Measurements from ENCODE around the gene CRYZL1. TPM values are rescaled to one million over a fixed set of nuclear protein-coding genes. Genes with fewer than 3 reads are reported as not detected.

The CRYZL1 gene
- total and polyA plus RNA-seq, 7 donors = 17.3 to 90.8 (median 46.6) TPM

DNA sequence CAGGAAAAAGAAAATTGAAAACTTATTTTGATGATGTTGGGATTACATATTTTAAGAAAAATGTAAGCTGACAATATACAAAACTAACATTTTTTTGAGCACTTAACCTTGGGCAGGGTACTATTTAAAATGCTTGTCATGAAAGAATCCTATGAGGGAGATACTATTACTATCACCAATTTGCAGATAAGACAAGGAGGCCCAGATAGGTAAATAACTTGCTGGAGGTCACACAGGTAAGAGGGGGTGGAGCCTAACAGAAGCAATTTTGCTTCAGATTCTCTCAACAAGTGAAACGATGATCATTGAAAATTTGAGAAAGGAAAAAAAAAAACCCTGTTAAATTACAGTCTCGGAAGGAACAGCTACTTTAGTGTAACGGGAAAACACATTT lies 100.8 kb downstream of the CRYZL1 start:
- WGBS, 2 donors = 52 to 62% methylated on average over 3 of the region's 3 CpGs
- Histone ChIP-seq H3K4me3 (no peak overlapping the region), H3K27me3 (no peaks in the 10 kb centered on the region), H3K4me1 (peaks cover 0 to 33% (median 31%) of the 10 kb centered on the region in 4 donors), H3K27ac (peak overlapping the region; percentile 95 to 99 (median 98)), H3K9me3 (no peaks in the 10 kb centered on the region), H3K36me3 (peaks cover 0 to 34% (median 6%) of the 10 kb centered on the region in 4 donors)
- no peak for DNase-seq
- TF ChIP-seq, protein P1, sequence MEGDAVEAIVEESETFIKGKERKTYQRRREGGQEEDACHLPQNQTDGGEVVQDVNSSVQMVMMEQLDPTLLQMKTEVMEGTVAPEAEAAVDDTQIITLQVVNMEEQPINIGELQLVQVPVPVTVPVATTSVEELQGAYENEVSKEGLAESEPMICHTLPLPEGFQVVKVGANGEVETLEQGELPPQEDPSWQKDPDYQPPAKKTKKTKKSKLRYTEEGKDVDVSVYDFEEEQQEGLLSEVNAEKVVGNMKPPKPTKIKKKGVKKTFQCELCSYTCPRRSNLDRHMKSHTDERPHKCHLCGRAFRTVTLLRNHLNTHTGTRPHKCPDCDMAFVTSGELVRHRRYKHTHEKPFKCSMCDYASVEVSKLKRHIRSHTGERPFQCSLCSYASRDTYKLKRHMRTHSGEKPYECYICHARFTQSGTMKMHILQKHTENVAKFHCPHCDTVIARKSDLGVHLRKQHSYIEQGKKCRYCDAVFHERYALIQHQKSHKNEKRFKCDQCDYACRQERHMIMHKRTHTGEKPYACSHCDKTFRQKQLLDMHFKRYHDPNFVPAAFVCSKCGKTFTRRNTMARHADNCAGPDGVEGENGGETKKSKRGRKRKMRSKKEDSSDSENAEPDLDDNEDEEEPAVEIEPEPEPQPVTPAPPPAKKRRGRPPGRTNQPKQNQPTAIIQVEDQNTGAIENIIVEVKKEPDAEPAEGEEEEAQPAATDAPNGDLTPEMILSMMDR (IDR thresholded peaks at IDR 0.05) = no peak
- TF ChIP-seq EP300 (IDR thresholded peaks at IDR 0.05) = no peak
- TF ChIP-seq POLR2A (IDR thresholded peaks at IDR 0.05) = no peak
- TF ChIP-seq POLR2AphosphoS5 (IDR thresholded peaks at IDR 0.05) = no peak
- intact Hi-C loops (cut with DNase I) = loop anchor here (2.0 to 10.0 kb wide), 2 partner anchors 60 to 216 kb away; partner anchors contain the start of gene IFNAR1

DNA sequence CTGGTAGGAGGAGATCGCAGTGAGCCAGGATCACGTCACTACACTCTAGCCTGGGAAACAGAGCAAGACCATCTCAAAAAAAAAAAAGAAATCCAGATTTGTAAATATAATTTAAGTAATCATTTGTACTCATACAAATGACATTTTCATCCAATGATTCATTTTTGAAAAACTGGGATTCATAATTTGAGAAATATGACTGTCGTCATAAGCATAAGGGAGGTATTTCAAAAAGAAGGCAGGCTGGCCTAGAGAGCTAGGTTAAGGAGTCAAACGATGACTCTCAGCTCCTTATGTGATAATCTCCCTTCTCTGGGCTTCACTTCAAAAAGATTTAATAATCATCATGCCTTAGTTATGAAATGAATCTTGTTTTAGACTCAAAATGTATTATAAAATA lies 101.9 kb downstream of the CRYZL1 start:
- TF ChIP-seq POLR2A (IDR thresholded peaks at IDR 0.05) (no peak), POLR2AphosphoS5 (IDR thresholded peaks at IDR 0.05) (no peak), EP300 (IDR thresholded peaks at IDR 0.05) (no peak)
- TF ChIP-seq, protein P1 (IDR thresholded peaks at IDR 0.05) = no peak
- H3K27ac ChIP-seq = no peak overlapping the region
- no peaks in the 10 kb centered on the region for H3K9me3 ChIP-seq
- no peak overlapping the region for H3K4me3 ChIP-seq
- intact Hi-C loops (cut with DNase I) = loop anchor here (2.0 to 10.0 kb wide), 2 partner anchors 59 to 215 kb away; partner anchors contain the start of gene IFNAR1
- no peak for DNase-seq
- H3K36me3 ChIP-seq = peaks cover 0 to 44% (median 8%) of the 10 kb centered on the region in 4 donors
- H3K4me1 ChIP-seq = peaks cover 0 to 22% (median 20%) of the 10 kb centered on the region in 4 donors
- WGBS, 2 donors = 83 to 85% methylated on average over 4 of the region's 4 CpGs
- H3K27me3 ChIP-seq = no peaks in the 10 kb centered on the region

Other genes with a start within 250 kb of the CRYZL1 start
- gene IFNGR2, start 238.3 kb downstream of the CRYZL1 start, total RNA-seq = 10 to 100 TPM; 34.9 to 65.8 (median 38.5) TPM
- gene IFNGR2, start 238.3 kb downstream of the CRYZL1 start, polyA plus RNA-seq = 100 to 1,000 TPM in 2 of 3 donors, 10 to 100 TPM in 1; 72.1 to 178 (median 135) TPM
- 100 to 1,000 TPM in 2 of 4 donors, 10 to 100 TPM in 2; 63.3 to 106 (median 85.1) TPM for gene TMEM50B, start 161.8 kb downstream of the CRYZL1 start, total RNA-seq
- 10 to 100 TPM in 1 of 3 donors, 1 to 10 TPM in 2; 9.0 to 41.8 (median 9.6) TPM for gene TMEM50B, start 161.8 kb downstream of the CRYZL1 start, polyA plus RNA-seq
- gene DNAJC28, start 150.0 kb downstream of the CRYZL1 start, total RNA-seq = 1 to 10 TPM; 2.0 to 3.0 (median 2.6) TPM
- 1 to 10 TPM; 1.6 to 3.7 (median 2.4) TPM for gene DNAJC28, start 150.0 kb downstream of the CRYZL1 start, polyA plus RNA-seq
- gene GART, start 99.6 kb downstream of the CRYZL1 start, total RNA-seq = 10 to 100 TPM; 53.2 to 78.5 (median 66.8) TPM
- 10 to 100 TPM; 10.8 to 36.4 (median 21.3) TPM for gene GART, start 99.6 kb downstream of the CRYZL1 start, polyA plus RNA-seq
- gene SON, start 98.7 kb downstream of the CRYZL1 start, total RNA-seq = 100 to 1,000 TPM; 177 to 244 (median 190) TPM
- gene SON, start 98.7 kb downstream of the CRYZL1 start, polyA plus RNA-seq = 10 to 100 TPM; 24.0 to 95.5 (median 33.0) TPM
- gene DONSON, start 53.1 kb downstream of the CRYZL1 start, total RNA-seq = 1 to 10 TPM; 4.6 to 7.2 (median 5.9) TPM
- 10 to 100 TPM in 2 of 3 donors, 1 to 10 TPM in 1; 6.0 to 13.4 (median 12.1) TPM for gene DONSON, start 53.1 kb downstream of the CRYZL1 start, polyA plus RNA-seq
- 10 to 100 TPM; 35.7 to 45.4 (median 42.6) TPM for gene ITSN1, start 760 bp upstream of the CRYZL1 start, total RNA-seq
- gene ITSN1, start 760 bp upstream of the CRYZL1 start, polyA plus RNA-seq = 10 to 100 TPM; 10.8 to 15.8 (median 12.9) TPM